B cell (primary cell): ENCODE data around the gene EYS.

Experiments
- CTCF ChIP-seq: fragments of 200-600 bp; IDR thresholded peaks from one replicate; pipeline ENCODE4 v1.8.0; 2022; ENCODE audit warnings: antibody characterized with exemption, mild to moderate bottlenecking
- EZH2 ChIP-seq: IDR thresholded peaks from 2 replicates; pipeline ENCODE4 v1.6.1; 2012; ENCODE audit warnings: borderline replicate concordance, low read depth, mild to moderate bottlenecking, moderate library complexity, low read length; ENCODE audit not compliant: insufficient read depth, poor library complexity, severe bottlenecking

GRCh38 chr6:64807785-64808184 lies 899.2 kb downstream of the EYS start:
- TF ChIP-seq CTCF: no peak
- TF ChIP-seq EZH2: no peak
